NCI-H1417 treated with DMSO at 0.1 percent for 48 hours (cell line): Measurements from ENCODE around the gene VWA5B2.

Source experiments
- DNase-seq: peaks from one replicate; lab custom pipeline; 2025; lab: John Stamatoyannopoulos, UW

Gene VWA5B2

DNA sequence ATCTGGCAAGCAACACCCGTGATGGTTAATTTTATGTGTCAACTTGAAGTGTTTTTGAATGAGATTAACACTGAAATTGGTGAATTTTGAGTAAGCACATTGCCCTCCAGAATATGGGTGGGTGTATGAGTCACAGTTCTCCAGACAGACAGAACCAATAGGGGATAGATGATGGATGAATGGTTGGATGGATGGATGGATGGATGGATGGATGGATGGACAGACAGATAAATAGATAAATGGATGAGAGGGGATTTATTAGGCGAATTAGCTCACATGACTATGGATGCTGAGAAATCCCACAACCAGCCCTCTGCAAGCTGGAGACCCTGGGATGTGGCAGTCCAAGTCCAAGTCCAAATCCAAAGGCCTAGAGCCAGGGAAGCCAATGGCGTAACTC lies 5.4 kb upstream of the VWA5B2 start:
- DNase-seq, result no peak

DNA sequence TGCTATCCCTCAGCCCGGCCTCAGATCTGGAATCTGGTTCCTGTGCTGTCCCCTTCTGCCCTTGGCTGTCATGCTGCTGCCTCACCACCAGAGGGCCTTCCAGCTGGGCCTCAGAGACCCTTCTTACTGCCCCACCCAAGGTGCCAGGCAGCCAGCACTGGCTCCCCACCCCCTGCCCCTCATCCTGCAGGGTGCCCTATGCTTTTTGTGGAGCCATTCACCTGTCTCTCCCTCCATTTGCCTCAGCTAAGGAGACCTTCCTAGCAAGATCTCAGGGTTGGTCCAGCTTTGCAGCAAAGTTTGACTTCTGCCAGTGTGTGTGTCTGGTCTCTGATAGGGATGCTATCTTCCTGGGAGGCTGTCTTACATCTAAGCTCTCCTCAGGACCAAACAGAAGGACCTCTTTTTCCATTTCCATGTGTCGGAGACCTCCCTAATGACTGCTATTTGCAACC lies 1.9 kb upstream of the VWA5B2 start:
- no peak for DNase-seq

DNA sequence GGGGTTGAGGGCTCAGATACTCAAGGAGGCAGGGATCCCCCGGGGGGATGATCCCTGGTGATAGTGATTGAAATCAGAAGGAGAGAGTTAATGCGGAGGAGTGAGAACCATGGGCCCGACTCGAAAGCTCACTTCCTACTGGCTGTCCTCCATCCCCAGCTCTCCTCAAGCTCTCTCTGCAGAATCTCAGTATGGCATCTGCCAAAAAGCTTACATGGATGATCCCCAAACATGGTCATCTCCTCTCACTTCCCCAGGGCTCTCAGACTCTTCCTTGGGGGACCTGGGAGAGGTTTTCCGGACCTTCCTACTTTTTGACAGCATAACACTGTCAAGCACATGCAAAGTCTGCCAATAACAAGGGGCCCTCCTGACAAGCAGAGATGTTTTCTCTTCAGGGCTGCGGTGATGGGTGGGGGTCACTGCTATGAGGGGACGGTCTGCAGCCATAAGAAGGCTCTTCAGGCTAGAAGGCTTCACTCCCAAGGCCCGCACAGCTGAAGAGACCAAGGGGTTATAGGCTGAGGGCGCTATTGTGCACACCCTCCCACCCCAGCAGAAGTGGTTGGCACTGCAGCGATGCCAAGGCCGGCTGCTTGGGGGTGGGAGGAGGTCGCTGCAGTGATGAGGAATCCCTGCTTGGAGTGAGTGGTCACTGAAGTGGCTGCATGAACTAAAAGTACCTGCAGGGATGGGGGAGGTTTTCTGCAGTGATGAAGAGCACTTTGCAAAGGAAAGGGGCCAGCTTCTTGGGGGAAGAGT lies 828 bp upstream of the VWA5B2 start:
- DNase-seq, result no peak

- no peak for DNase-seq
These were observed 757 bp downstream of the VWA5B2 start for GRCh38 chr3:184230081-184230602.

GRCh38 chr3:184230603-184231528 lies 1.5 kb downstream of the VWA5B2 start:
- peak; percentile 35 for DNase-seq

- no peak for DNase-seq
These were observed 2.3 kb downstream of the VWA5B2 start for GRCh38 chr3:184231671-184232070.

DNA sequence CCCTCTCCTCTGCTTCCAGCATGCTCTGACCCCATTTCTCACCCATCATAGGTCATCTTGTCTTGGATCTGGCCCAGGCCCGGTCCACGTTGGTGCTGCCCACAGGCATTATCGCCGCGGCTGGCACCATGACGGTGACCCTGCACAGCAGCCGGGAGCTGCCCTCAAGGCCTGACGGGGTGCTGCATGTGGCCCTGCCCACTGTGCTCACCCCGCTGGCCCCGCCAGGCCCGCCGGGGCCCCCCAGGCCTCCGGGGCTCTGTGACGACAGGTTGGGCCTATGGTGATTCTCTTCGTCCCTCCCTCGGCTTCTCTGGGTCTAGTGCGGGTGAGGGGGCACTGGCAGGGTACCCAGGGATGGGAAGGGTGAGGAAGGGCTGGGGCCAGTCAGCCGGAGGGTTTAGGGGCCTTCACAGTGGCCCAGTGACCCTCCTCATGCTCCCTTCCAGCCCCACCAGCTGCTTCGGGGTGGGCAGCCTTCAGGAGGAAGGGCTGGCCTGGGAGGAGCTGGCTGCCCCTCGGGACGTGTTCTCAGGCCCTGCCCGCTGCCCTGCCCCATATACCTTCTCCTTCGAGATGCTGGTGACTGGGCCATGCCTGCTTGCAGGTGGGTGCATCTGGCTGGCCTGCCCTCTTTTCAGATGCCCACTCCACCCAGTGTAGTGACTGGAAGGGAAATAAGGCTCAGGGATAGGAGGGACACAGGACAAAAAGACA lies 3.9 kb downstream of the VWA5B2 start:
- DNase-seq, result no peak

DNA sequence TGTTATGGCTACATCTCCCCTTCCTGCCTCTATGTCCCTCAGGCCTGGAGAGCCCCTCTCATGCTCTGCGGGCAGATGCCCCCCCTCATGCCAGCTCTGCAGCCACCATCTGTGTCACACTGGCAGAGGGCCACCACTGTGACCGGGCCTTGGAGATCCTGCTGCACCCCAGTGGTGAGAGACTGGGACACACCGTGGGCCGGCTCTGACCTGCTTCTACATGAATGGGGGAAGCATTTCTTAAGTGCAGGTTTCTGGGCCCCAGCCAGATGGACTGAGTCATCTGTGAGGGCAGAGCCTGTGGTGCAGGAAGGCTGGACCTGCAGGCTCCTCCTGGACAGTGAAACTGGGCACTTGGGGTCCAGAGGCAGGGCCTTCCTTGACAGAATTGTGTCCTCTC lies 4.8 kb downstream of the VWA5B2 start:
- no peak for DNase-seq

DNA sequence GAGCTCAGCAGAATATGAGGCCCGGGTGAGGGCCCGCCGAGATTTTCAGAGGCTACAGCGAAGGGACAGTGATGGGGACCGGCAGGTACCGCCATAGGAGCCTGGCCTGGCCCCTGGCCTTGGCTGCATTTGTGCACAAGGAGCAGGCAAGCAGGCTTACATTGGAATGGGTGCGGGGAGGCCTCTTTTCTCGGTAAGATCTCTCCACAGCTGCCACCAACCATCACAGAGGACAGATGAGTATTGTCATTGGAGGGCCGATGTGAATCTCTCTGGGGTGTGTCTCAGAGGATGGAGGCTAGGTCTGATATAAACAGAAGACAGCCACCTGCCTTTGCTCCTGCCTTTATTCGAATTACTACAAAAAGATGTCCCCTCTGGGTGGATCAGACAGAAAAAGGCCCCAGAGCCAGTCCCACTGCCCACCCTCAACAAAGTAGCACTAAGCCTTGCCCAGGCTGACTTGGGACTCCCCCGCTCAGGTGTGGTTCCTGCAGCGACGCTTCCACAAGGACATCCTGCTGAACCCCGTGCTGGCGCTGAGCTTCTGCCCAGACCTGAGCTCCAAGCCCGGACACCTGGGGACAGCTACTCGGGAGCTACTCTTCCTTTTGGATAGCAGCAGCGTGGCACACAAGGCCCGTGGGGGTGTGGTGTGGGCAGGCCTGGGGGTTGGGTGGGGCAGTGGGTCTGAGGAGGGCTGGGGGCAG lies 5.4 kb downstream of the VWA5B2 start:
- no peak for DNase-seq

DNA sequence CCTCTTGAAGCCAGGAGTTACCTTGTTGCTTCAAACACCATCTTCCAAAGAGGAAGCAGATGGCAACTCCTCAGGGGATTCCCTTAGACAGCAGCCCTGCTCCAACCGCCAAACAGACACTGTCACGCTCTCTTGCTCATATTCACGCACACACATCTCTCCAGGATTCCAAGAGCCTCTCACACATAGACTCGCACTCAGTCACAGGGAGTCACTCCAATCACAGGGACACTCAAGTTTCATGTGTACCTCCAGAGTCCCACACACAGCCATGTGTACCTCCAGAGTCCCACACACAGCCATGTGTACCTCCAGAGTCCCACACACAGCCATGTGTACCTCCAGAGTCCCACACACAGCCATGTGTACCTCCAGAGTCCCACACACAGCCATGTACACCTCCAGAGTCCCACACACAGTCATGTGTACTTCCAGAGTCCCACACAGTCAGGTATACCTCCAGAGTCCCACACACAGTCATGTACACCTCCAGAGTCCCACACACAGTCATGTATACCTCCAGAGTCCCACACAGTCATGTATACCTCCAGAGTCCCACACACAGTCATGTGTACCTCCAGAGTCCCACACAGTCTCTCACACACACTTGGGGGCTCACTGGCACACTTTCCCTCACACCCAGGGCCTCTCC lies 6.1 kb downstream of the VWA5B2 start:
- no peak for DNase-seq

- no peak for DNase-seq
These were observed 6.6 kb downstream of the VWA5B2 start for GRCh38 chr3:184236033-184236410.

- no peak for DNase-seq
These were observed 7.3 kb downstream of the VWA5B2 start for GRCh38 chr3:184236636-184237035.

DNA sequence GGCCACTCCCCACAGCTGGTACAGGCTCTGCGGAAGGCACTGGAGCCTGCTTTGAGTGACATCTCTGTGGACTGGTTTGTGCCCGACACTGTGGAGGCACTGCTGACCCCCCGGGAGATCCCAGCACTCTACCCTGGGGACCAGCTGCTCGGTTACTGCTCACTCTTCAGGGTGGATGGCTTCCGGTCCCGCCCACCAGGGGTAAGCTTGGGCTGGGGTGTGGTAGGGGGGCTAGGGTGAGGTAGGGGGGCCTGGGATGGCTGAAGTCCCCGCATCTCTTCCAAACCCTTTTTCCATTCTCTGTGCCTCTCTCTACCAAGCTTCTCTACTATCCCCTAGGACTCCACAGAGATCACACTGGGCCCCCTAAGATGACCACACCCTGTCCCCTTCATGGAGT lies 7.8 kb downstream of the VWA5B2 start:
- DNase-seq, result no peak

DNA sequence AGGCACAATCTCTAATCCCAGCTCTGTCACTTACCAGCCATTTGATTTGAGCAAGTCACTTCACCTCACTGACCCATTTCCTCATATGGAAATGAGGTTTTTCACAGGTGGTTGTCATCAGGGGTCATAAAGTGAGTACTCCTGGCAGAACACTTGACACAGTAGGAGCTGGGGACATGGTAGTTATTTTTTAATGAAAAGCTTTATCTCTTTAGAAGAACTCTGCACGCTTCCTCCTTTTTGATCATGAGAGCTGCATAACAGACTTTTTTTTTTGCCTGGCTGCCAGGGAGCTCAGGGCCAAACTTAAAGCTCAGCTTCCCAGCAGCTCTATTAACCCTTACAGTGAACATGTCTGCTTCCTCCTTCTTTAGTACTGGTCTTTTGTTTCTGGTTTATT lies 8.4 kb downstream of the VWA5B2 start:
- DNase-seq, result no peak

- no peak for DNase-seq
These were observed 8.9 kb downstream of the VWA5B2 start for GRCh38 chr3:184238246-184238818.

- DNase-seq, result no peak
These were observed 9.8 kb downstream of the VWA5B2 start for GRCh38 chr3:184239221-184239620.

DNA sequence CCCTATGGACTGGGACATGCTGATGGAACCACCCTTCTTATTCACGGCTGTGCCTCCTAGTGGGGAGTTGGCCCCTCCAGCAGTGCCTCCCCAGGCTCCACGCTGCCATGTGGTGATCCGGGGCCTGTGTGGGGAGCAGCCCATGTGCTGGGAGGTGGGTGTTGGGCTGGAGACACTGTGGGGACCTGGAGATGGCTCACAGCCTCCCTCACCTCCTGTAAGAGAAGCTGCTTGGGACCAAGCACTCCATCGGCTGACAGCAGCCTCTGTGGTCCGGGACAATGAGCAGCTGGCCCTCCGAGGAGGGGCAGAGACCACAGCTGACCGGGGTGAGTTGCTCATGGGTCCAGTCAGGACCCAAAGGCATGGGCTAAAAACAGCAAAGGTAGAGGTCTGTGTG lies 10.3 kb downstream of the VWA5B2 start:
- DNase-seq, result no peak

GRCh38 chr3:184240384-184241140 lies 11.2 kb downstream of the VWA5B2 start:
- no peak for DNase-seq

DNA sequence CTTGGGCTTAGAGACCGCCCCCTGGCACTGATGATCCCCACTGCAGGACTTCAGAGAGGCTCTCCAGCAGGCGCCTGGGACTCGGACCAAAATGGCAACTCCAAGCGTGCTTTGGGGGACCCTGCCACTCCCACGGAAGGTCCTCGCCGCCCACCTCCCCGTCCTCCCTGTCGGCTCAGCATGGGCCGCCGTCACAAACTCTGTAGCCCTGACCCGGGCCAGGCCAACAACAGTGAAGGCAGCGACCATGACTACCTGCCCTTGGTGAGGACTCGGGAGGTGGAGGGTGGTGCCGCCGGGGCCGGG lies 11.7 kb downstream of the VWA5B2 start:
- DNase-seq, result no peak
